Fibroblast of skin of abdomen (primary cell): ENCODE measurements around the gene SETD7.

Source experiments
- DNase-seq: peaks from one replicate; pipeline ENCODE4 v3.0.0-alpha.2; 2013

SETD7 gene

GRCh38 chr4:139568206-139568955, 12.4 kb upstream of the SETD7 start:
- peak; percentile 33 for DNase-seq

DNA sequence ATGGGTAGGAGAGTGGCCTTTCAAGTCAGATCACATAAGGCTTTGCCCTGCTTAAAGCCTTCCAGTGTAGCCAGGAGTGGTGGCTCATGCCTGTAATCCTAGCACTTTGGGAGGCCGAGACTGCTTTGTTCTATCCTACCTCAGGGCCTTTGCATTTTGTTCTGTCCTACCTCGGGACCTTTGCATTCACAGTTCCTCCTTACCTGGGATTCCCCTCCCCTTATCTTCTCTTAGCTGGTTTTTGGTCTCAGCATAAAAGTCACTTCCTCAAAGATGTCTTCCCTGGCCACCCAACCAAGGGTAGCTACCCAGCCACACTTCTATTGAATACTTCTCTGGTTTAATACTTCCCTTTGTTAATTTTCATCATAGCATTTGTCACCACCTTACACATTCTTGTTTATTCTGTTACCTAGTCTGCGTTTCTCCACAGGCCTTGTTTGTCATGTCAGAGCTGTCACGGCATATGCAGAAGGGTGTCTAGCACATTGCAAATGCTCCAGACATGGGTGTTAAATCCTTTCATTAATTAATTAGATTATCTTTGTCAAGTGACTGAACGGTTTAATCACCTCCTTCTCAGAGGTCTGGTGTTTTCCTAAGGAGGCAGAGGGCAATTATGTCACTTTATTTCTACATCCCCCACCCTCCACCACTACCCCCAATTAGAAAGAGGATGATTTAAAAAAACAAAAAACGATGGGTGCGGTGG, 11.3 kb upstream of the SETD7 start:
- DNase-seq = no peak

- no peak for DNase-seq
Measured at GRCh38 chr4:139564502-139564901, 8.5 kb upstream of the SETD7 start.

DNA sequence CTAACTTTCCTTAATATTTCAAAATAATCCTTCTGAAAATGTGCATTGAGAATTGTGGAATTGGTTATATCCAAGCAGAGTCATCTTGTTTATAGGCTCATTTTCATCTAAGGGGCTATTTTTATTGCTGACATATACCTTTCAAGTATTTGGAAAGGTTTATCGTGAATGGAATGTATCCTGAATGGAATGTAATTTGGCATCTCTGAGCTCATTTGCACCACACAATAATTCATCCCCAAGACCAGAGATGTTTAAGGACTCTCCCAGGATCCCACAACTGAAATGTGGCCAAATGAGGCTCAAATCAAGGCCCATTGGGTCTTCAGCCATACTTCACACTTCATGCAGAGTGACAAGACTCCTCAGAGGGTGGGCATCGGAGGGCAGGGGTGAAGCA, 7.5 kb upstream of the SETD7 start:
- peak; percentile 60 for DNase-seq

- no peak for DNase-seq
Measured at GRCh38 chr4:139562839-139563238, 6.8 kb upstream of the SETD7 start.

GRCh38 chr4:139562067-139562684, 6.2 kb upstream of the SETD7 start:
- DNase-seq = no peak

DNA sequence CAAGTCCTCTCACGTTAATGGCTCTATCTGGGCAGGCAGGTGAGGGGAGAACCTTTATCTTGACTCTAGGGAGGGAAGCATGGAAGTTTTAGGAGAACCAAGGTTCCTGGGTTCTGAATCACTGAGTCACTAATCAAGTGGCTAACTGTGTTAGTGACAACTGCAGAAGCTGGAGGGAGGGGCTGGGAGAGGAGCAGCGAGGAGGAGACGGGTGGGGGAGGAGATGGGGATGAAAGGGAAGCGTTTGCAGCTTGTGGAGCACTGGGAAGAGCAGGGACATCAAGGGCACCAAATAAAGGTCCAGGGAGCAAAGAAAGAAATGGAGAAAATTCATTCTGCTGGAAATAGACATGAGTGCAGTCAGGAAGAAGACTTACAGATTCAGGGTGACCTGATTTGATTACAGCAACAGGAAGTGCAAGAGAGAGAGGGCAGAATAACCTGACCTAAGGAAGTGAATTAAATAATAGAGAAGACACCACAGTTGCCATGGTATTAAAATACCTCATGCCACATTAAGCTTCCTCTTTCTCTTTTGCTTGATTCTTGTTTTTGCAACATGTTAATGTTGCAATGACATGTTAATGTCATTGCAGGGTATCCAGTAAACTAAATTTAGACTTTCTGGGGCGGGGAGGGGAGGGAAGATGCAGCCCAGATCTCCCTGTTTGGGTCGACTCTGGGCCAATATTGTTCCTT, 4.5 kb upstream of the SETD7 start:
- DNase-seq = no peak

GRCh38 chr4:139559687-139560086, 3.7 kb upstream of the SETD7 start:
- DNase-seq = no peak

- DNase-seq = no peak
Measured at GRCh38 chr4:139559089-139559479, 3.1 kb upstream of the SETD7 start.

DNA sequence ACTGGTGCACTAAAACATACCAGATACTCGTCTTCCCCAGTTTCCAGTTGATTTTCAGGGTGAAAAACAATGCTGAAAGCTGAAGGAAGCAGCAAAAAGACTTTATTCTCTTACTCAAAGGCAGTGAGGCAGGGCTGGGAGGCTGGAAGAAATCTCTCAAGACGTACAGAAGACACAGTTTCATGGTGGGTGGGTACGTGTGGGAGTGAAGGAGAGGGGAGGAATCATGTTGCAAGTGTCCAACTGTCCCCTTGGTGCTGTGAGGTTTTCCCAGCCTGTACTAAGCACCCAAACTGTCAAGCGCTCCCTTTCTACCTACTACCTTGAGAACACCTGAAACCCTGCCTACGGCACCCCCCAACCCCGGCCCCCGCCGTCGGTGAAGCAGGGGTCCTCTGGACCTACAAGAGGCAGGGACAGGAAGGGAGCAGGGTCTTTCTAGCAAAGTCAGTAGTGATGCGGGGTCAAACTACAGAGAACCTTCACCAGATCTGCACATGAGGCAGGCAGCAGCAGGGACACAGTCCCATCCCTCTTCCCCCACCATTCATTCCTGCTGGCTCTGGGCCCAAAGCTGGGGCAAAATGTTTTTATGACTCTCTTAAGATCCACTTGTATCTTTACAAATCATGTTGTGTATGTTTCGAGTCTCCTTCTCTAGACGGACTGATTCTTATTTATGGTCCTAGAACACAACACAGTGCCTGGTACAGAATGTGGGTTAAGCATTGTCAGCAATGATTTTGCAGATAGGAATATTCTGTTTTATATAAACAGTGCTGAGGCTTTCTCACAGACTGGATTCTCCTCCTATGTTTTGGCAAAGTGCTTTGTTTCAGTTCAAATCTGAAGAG, 2.4 kb upstream of the SETD7 start:
- DNase-seq = no peak

- DNase-seq = no peak
Measured at GRCh38 chr4:139557556-139558110, 1.6 kb upstream of the SETD7 start.

- DNase-seq = peak; percentile 29
Measured at GRCh38 chr4:139556724-139557555, 921 bp upstream of the SETD7 start.

- peak; percentile 43 for DNase-seq
Measured at GRCh38 chr4:139555705-139556070, 331 bp downstream of the SETD7 start.

DNA sequence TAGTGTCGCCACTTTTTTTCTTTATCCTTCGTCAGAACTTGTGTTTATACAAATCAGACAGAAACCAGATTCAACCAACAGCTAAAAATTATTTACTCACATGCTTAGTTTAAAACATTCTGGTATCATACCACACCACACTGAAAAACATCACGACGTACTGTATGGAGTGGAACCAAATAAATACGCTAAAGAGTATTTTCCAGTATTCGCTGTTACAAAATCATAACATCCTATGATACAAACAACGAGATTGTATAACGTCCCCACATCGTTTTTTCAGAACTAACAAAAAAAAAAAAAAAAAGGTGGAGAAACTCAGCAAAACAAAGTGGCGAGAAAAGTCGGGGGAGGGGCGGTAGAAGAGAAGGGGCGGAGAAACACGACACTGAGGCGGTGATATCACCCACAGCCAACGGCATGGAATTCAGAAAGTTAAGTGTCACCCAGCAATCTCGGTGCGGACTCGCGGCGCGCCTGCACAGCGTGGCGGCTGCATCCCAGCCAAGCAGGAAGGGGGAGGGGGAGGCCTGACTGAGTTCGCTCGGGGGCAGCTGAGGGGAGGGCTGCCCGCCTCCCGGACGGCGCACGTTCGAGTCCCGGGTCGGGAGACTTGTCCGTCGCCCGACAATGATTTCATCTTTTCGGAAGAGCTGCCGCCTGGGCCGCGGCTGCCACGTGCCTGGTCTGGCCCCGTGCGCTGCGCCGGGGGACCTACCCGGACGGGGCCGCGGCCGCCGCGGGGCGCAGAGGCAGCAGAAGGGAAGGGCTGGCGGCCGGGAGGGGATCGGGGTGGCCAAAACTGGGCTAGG, 920 bp downstream of the SETD7 start:
- peak; percentile 92 for DNase-seq

DNA sequence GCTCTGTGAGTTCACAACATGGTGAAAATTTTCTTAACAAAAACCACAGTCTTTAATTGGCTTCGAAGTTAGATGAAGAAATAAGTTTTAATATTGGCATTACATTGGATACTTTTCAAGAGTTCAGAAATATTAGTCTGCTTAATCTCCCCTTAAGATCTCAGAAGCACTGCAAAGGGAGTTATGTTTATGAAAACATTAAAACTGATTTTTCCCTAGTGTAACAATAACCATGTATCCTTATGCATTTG, 1.5 kb downstream of the SETD7 start:
- no peak for DNase-seq

DNA sequence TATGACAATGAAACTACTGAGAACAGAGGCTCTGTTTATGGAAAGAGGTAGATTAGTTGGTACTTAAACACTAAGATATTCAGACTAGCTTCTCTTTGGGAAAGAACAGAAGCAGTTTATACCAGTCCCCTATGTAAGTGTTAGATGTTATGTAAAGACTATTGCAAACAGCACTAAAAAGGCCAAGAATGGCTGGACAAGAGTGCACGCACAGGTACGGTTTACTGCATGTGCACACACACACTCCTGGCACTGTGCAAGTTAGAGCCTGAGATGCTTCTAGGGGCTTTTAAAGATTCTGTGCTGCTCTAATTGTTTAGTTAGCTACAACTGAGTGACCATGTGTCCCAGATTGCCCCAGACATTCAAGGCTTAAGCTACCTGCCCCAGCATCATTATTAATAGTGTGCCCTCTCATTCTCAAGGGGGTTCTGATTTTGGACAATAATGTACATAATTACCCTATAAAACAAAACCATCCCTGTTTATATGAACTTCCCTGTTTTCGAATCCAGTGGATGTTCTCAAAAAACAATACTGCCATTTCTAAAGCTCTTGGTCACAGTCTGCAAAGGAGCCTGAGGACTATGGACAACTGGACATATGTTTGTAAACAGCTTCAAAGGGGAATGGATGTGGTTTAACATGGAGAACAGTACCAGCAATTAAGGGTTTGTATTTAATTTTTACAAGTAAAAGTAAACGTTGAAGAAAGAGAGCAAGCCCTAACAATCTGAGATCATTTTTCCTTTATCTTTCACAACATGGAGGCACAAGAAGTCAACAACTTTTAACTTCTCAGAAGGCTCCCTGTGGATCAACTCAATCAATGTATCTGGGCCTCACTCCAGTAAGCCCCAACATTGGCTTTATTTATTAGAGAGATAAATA, 2.0 kb downstream of the SETD7 start:
- DNase-seq = no peak

DNA sequence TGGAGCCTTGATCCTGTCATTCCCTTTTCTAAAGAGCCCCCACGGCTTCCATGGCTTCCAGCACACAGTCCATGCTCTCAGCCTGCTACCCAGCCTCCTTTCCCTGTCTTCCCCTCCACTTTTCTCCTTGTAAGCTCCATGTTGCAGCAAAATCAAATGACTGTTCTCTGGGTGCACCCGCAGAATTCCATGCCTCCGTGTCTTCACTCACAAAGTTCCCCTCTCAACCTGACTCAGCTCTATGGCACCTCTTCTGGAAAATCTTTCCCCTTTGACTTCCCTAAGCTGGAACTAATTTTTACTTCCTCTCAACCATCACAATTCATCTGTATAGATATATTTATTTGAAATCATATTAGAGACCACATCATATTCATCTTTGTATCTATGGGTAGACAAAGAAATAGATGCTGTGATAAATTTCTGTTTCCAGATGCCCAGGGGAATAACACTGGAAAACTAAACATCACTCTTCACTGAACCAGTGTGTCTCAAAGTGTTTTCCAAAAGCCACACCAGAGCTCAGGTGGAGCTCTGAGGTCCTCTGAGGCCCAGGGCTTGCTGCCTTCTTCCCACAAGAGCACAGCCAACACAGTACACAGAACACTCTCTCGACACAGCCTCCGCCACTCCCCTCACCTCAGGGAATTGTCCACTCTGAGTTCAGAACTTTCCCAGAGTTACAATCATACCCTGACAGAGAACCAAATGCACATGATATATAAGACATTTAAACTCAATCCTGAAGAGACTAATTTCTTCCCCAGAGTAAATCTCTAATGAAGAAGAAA, 3.3 kb downstream of the SETD7 start:
- DNase-seq = peak; percentile 62

- DNase-seq = peak; percentile 9
Measured at GRCh38 chr4:139550724-139551429, 5.1 kb downstream of the SETD7 start.
